ENCODE data around the gene PAX3.

- no peak for TF ChIP-seq ZNF501 (CRISPR knock-in tag; IDR thresholded peaks at IDR 0.05)
- TF ChIP-seq ZKSCAN5 (CRISPR knock-in tag; IDR thresholded peaks at IDR 0.05), result no peak
- no peak for TF ChIP-seq ZNF253 (CRISPR knock-in tag; IDR thresholded peaks at IDR 0.05; ENCODE audit: borderline replicate concordance)
- no peak for TF ChIP-seq FOXJ3 (CRISPR knock-in tag; IDR thresholded peaks at IDR 0.05; ENCODE audit: borderline replicate concordance)
- TF ChIP-seq CTCF (CRISPR knock-in tag; IDR thresholded peaks at IDR 0.05), result no peak
- TF ChIP-seq TCF12 (IDR thresholded peaks at IDR 0.05), result no peak
- TF ChIP-seq TCF12 (CRISPR knock-in tag; IDR thresholded peaks at IDR 0.05), result no peak
- TF ChIP-seq ZNF331 (CRISPR knock-in tag; IDR thresholded peaks at IDR 0.05), result no peak
These were observed 7.8 kb upstream of the PAX3 start for GRCh38 chr2:222306393-222307142.
